Tibial artery (tissue), 4 donors: Measurements from ENCODE around the gene ZNF552.
"Not testable (repeated sequence)": the region's sequence is repeated elsewhere in the genome, so short reads cannot be mapped to it uniquely, and the experiment has no call there.

Experiments used
- DNase-seq, 2 donors: peaks; one replicate each; pipeline ENCODE4 v3.0.0-alpha.2; 2019
- H3K27ac ChIP-seq, 2 donors: fragments of 200-600 bp; sonication (generic) in 1 of 2; 1 replicate in 1 of 2; 2 replicates in 1 of 2; pipeline ENCODE4 v1.5.1; 2018 to 2019; ENCODE audit warnings: mild to moderate bottlenecking in 1 of 2
- H3K27me3 ChIP-seq, 2 donors: fragments of 200-600 bp; sonication (generic) in 1 of 2; one replicate each; pipeline versions ENCODE4 v1.5.1 to v1.6.0; 2016 to 2019
- H3K36me3 ChIP-seq, 3 donors: fragments of 200-600 bp; sonication (generic) in 2 of 3; one replicate each; pipeline ENCODE4 v1.5.1; 2016 to 2019; ENCODE audit warnings: mild to moderate bottlenecking in 2 of 3
- H3K4me1 ChIP-seq, 4 donors: fragments of 200-600 bp; sonication (generic) in 2 of 4; 1 replicate in 3 of 4; 2 replicates in 1 of 4; pipeline ENCODE4 v1.5.1; 2016 to 2019
- H3K4me3 ChIP-seq, 2 donors: fragments of 200-600 bp; sonication (generic) in 1 of 2; 1 replicate in 1 of 2; 2 replicates in 1 of 2; pipeline ENCODE4 v1.5.1; 2018 to 2019; ENCODE audit warnings: mild to moderate bottlenecking in 2 of 2
- H3K9me3 ChIP-seq, 3 donors: fragments of 200-600 bp; sonication (generic) in 1 of 3; one replicate each; pipeline ENCODE4 v1.5.1; 2016 to 2019
- intact Hi-C: fragments of 100-400 bp; cut with DNase I; formaldehyde crosslinking; loops from one replicate; pipeline ENCODE4 v1.15.0; 2023; ENCODE audit warnings: low total_unique reads
- TF ChIP-seq, protein P1 (sequence below), 2 experiments: fragments of 200-600 bp in 1 of 2; fragments of 450-650 bp in 1 of 2; IDR thresholded peaks; one replicate each; pipeline ENCODE4 v1.5.1; 2017 to 2019; ENCODE audit warnings: antibody characterized with exemption in 2 of 2, mild to moderate bottlenecking in 1 of 2, moderate library complexity in 1 of 2

ZNF552 gene

GRCh38 chr19:57815247-57816075 is 748 bp upstream of the ZNF552 start:
- H3K9me3 ChIP-seq, result no peaks in the 10 kb centered on the region
- DNase-seq, result no peak
- TF ChIP-seq, protein P1, sequence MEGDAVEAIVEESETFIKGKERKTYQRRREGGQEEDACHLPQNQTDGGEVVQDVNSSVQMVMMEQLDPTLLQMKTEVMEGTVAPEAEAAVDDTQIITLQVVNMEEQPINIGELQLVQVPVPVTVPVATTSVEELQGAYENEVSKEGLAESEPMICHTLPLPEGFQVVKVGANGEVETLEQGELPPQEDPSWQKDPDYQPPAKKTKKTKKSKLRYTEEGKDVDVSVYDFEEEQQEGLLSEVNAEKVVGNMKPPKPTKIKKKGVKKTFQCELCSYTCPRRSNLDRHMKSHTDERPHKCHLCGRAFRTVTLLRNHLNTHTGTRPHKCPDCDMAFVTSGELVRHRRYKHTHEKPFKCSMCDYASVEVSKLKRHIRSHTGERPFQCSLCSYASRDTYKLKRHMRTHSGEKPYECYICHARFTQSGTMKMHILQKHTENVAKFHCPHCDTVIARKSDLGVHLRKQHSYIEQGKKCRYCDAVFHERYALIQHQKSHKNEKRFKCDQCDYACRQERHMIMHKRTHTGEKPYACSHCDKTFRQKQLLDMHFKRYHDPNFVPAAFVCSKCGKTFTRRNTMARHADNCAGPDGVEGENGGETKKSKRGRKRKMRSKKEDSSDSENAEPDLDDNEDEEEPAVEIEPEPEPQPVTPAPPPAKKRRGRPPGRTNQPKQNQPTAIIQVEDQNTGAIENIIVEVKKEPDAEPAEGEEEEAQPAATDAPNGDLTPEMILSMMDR (IDR thresholded peaks at IDR 0.05), result no peak
- peak overlapping the region; percentile 66 to 82 for H3K4me3 ChIP-seq
- H3K36me3 ChIP-seq, result peaks cover 6 to 16% (median 10%) of the 10 kb centered on the region in 3 donors
- H3K4me1 ChIP-seq, result peaks cover 0 to 31% (median 17%) of the 10 kb centered on the region in 4 donors
- H3K27me3 ChIP-seq, result no peaks in the 10 kb centered on the region
- intact Hi-C loops, result loop anchor here (10.0 kb wide), 1 partner anchor 71 kb away; the partner anchor contains the start of gene ZNF776
- H3K27ac ChIP-seq, result peak overlapping the region; percentile 76 to 77

DNA sequence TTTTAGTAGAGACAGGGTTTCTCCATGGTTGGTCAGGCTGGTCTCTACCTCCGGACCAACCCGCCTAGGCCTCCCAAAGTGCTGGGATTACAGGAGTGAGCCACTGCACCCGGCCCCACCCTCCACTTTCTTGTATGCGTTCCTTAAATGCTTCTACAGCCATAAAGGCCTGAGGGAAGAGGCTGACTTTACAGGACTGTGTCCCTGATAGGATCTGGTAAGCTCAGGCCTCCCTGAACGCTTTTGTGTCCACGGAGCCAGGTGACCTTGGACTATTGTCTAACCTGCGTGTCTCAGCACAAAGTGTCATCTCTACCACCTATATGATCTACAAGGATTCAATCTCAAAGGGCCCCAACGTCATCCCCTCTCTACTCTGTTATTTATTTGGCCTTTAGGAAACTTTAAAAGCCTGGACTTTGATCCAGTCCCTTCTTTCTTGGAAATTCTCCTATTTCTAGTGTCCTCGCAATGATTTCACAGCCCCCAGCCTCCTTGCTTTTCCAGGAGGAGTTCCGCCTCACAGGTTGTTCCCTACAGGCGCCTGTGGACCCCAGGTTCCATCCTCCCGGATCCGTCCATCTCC is 701 bp downstream of the ZNF552 start:
- intact Hi-C loops, result loop anchor here (10.0 kb wide), 1 partner anchor 69 kb away; the partner anchor contains the start of gene ZNF776
- no peaks in the 10 kb centered on the region for H3K9me3 ChIP-seq
- no peak for DNase-seq

DNA sequence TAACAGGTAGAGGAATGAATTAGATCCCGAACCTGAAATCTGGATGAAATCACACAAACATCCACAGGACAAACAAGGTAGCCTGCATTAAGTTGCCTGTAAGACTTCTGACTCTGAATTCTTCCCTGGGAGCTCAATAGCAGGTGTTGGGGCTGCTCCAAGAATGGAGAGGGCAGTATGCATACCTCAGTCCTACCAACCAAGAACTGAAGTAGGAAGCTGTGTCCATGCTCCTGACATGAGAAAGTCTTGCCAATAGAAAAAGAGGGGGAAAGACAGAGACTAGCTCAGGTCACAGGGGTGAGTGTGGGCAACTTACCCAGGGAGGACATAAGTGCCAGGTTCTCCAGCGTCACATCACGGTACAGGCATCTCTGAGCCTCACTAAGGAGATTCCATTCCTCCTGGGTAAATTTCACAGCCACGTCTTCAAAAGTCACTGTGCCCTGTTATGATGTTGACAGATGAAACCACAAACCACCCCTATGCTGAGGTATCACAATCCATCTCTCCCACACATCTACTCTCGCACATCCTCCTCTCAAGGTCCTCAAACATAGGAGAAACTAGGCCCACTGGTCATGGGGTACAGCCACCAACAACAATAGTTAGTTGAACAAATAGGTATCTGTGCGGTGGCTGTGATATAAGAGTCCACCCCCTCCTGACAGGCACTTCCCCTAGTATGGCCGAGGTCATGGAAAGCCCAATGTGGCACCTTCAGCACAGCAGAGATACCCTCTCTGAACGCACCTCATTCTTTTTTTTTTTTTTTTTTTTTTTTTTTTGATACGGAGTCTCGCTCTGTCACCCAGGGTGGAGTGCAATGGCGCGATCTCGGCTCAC is 1.5 kb downstream of the ZNF552 start:
- not testable (repeated sequence) for H3K9me3 ChIP-seq, H3K27ac ChIP-seq, H3K27me3 ChIP-seq, DNase-seq
- peaks cover 18 to 36% (median 27%) of the 10 kb centered on the region in 3 donors for H3K36me3 ChIP-seq
- intact Hi-C loops, result loop anchor here (10.0 kb wide), 1 partner anchor 68 kb away; the partner anchor contains the start of gene ZNF776
- H3K4me3 ChIP-seq, result peak overlapping the region; percentile 66 to 82
- peaks cover 0 to 20% (median 15%) of the 10 kb centered on the region in 4 donors for H3K4me1 ChIP-seq

More for the DNA sequence above, 701 bp downstream of the ZNF552 start:
- peak overlapping the region; percentile 66 to 82 for H3K4me3 ChIP-seq
- H3K27ac ChIP-seq, result peak overlapping the region; percentile 76 to 77
- no peaks in the 10 kb centered on the region for H3K27me3 ChIP-seq
- peaks cover 0 to 24% (median 15%) of the 10 kb centered on the region in 4 donors for H3K4me1 ChIP-seq
- peaks cover 13 to 31% (median 23%) of the 10 kb centered on the region in 3 donors for H3K36me3 ChIP-seq
- TF ChIP-seq, protein P1 (IDR thresholded peaks at IDR 0.05), result no peak

GRCh38 chr19:57812226-57812625 is 2.5 kb downstream of the ZNF552 start:
- peaks cover 0 to 20% (median 15%) of the 10 kb centered on the region in 4 donors for H3K4me1 ChIP-seq
- no peaks in the 10 kb centered on the region for H3K27me3 ChIP-seq
- no peaks in the 10 kb centered on the region for H3K9me3 ChIP-seq
- H3K27ac ChIP-seq, result no peak overlapping the region
- TF ChIP-seq, protein P1 (IDR thresholded peaks at IDR 0.05), result no peak
- no peak overlapping the region for H3K4me3 ChIP-seq
- intact Hi-C loops, result loop anchor here (10.0 kb wide), 1 partner anchor 67 kb away; the partner anchor contains the start of gene ZNF776
- no peak for DNase-seq
- peaks cover 27 to 46% (median 33%) of the 10 kb centered on the region in 3 donors for H3K36me3 ChIP-seq

DNA sequence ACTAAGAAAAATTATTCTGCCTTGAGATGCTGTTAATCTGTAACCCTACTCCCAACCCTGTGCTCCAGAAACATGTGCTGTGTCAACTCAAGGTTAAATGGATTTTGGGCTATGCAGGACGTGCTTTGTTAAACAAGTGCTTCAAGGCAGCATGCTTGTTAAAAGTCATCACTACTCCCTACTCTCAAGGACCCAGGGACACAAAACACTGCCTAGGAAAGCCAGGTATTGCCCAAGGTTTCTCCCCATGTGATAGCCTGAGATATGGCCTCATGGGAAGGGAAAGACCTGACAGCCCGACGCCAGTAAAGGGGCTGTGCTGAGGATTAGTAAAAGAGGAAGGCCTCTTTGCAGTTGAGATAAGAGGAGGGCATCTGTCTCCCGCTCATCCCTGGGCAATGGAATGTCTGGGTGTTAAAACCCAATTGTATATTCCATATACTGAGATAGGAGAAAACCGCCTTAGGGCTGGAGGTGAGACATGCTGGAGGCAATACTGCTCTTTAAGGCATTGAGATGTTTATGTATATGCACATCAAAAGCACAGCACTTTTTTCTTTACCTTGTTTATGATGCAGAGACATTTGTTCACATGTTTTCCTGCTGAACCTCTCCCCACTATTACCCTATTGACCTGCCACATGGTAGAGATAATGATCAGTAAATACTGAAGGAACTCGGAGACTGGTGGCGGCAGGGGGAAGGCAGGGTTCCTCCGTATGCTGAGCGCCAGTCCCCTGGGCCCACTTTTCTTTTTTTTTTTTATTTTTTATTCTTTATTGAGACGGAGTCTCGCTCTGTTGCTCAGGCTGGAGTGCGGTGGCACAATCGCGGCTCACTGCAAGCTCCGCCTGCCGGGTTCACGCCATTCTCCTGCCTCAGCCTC is 4.1 kb downstream of the ZNF552 start:
- not testable (repeated sequence) for DNase-seq, H3K27ac ChIP-seq, H3K9me3 ChIP-seq, H3K27me3 ChIP-seq, H3K4me3 ChIP-seq
- H3K36me3 ChIP-seq, result peaks cover 33 to 46% (median 42%) of the 10 kb centered on the region in 3 donors
- intact Hi-C loops, result loop anchor here (10.0 kb wide), 1 partner anchor 66 kb away; the partner anchor contains the start of gene ZNF776
- peaks cover 0 to 22% (median 16%) of the 10 kb centered on the region in 4 donors for H3K4me1 ChIP-seq
